Ovary (tissue), 9 donors: ENCODE results near the gene ARHGEF10L. TPM values are rescaled to one million over a fixed set of nuclear protein-coding genes. Genes with fewer than 3 reads are reported as not detected.

Experiments
- DNase-seq, 5 donors: peaks; one replicate each; pipeline ENCODE4 v3.0.0-alpha.2; 2019 to 2020
- H3K27ac ChIP-seq, 2 donors: fragments of 200-600 bp; one replicate each; pipeline versions ENCODE4 v1.5.1 to v1.8.0; 2019 to 2022
- H3K27me3 ChIP-seq: fragments of 200-600 bp; one replicate; pipeline ENCODE4 v1.8.0; 2022
- H3K36me3 ChIP-seq: fragments of 200-600 bp; sonication (generic); one replicate; pipeline ENCODE4 v1.5.1; 2019
- H3K4me1 ChIP-seq: one replicate; pipeline ENCODE4 v1.8.1; 2013; ENCODE audit warnings: mild to moderate bottlenecking, moderate library complexity; ENCODE audit not compliant: insufficient read depth
- H3K4me3 ChIP-seq: fragments of 200-600 bp; sonication (generic); one replicate; pipeline ENCODE4 v1.5.1; 2017
- H3K9me3 ChIP-seq, 2 donors: fragments of 200-600 bp in 1 of 2; sonication (generic) in 1 of 2; one replicate each; pipeline versions ENCODE4 v1.5.1 to v1.8.1; 2013 to 2019; ENCODE audit warnings: mild to moderate bottlenecking in 1 of 2, moderate library complexity in 1 of 2
- CTCF ChIP-seq, 3 donors: fragments of 450-650 bp in 2 of 3; fragments of 200-600 bp in 1 of 3; IDR thresholded peaks; one replicate each; pipeline versions ENCODE4 v1.5.1 to v1.8.0; 2016 to 2022; ENCODE audit warnings: antibody characterized with exemption in 3 of 3, mild to moderate bottlenecking in 1 of 3
- EP300 ChIP-seq: sonication (generic); formaldehyde crosslinking; IDR thresholded peaks from one replicate; pipeline ENCODE4 v1.6.1; 2017; ENCODE audit warnings: antibody characterized with exemption
- POLR2A ChIP-seq: fragments of 450-650 bp; IDR thresholded peaks from one replicate; pipeline ENCODE4 v1.6.1; 2017; ENCODE audit warnings: antibody characterized with exemption, mild to moderate bottlenecking, moderate library complexity
- WGBS, 3 donors: extraction: QIAGEN DNeasy Blood & Tissue Kit in 1 of 3; methylation state at CpG; one replicate each; pipeline versions ENCODE4 v1.1.5 to v1.1.7; 2013 to 2017; 5-methylcytosine and 5-hydroxymethylcytosine counted together
- intact Hi-C, 4 donors: fragments of 100-400 bp; cut with DNase I; formaldehyde crosslinking; loops; one replicate each; pipeline versions ENCODE4 v1.11.0 to v1.15.1; 2022 to 2023
- polyA plus RNA-seq, 2 donors: library from polyadenylated mRNA; stranded (reverse); fragments of 200-250 nt in 1 of 2; fragments of 350-450 nt in 1 of 2; fragmentation: Illumina TruSeq in 1 of 2; extraction: RNeasy Lipid Tissue Mini Kit (QIAGEN cat#74804) in 1 of 2; gene quantifications; one replicate each; pipeline ENCODE4 v1.2.3, GENCODE V29; 2013 to 2014
- total RNA-seq, 7 donors: library from RNA; depleted of rRNA in 2 of 7; stranded (reverse); fragments of >200 nt in 2 of 7; fragmentation: NEBNext Ultra II Directional in 3 of 7; extraction: Animal tissue kit (Norgen Biotek cat#: 25700) in 3 of 7; gene quantifications; one replicate each; pipeline versions ENCODE4 v1.1.0 to v1.2.4, GENCODE V29; 2016 to 2023
- donor health status: DM: no; HTN: no; CAD: no; lungs with moderate emphysema.
- donor health status: DM: no; HTN: no; CAD: no.
- donor health status: Bipolar disorder and iron deficiency.
- donor health status: DM: yes; HTN: yes; CAD: no.
- donor health status: DM: no; HTN: no; CAD: no.
- donor health status: DM: yes; HTN: yes; CAD: no.

ARHGEF10L gene
- total and polyA plus RNA-seq, 9 donors = 3.6 to 23.0 (median 18.3) TPM

GRCh38 chr1:17725811-17726582, 186.5 kb downstream of the ARHGEF10L start:
- 64 to 74% (median 67%) methylated on average over 7 of the region's 7 CpGs for WGBS, 3 donors

GRCh38 chr1:17728123-17728712, 188.7 kb downstream of the ARHGEF10L start:
- DNase-seq = no peak
- TF ChIP-seq EP300 = no peak
- no peaks in the 10 kb centered on the region for H3K36me3 ChIP-seq
- no peaks in the 10 kb centered on the region for H3K9me3 ChIP-seq
- no peak overlapping the region for H3K27ac ChIP-seq
- no peaks in the 10 kb centered on the region for H3K27me3 ChIP-seq
- intact Hi-C loops = no loop called here
- no peak overlapping the region for H3K4me3 ChIP-seq
- no peaks in the 10 kb centered on the region for H3K4me1 ChIP-seq
- WGBS, 3 donors = 79 to 80% (median 80%) methylated on average over 6 of the region's 6 CpGs

More at GRCh38 chr1:17725811-17726582, 186.5 kb downstream of the ARHGEF10L start:
- no peak overlapping the region for H3K27ac ChIP-seq
- intact Hi-C loops = no loop called here
- no peaks in the 10 kb centered on the region for H3K27me3 ChIP-seq
- TF ChIP-seq CTCF (IDR thresholded peaks at IDR 0.05) (no peak), POLR2A (no peak), EP300 (no peak)
- H3K36me3 ChIP-seq = no peaks in the 10 kb centered on the region
- H3K9me3 ChIP-seq = no peaks in the 10 kb centered on the region
- no peaks in the 10 kb centered on the region for H3K4me1 ChIP-seq
- no peak for DNase-seq
- H3K4me3 ChIP-seq = no peak overlapping the region

- intact Hi-C loops = no loop called here
- 58 to 70% (median 59%) methylated on average over 12 of the region's 12 CpGs for WGBS, 3 donors
- Histone ChIP-seq H3K36me3 (no peaks in the 10 kb centered on the region), H3K27me3 (no peaks in the 10 kb centered on the region), H3K4me3 (no peak overlapping the region), H3K4me1 (no peaks in the 10 kb centered on the region), H3K9me3 (no peaks in the 10 kb centered on the region), H3K27ac (no peak overlapping the region)
- DNase-seq = no peak
- TF ChIP-seq CTCF (IDR thresholded peaks at IDR 0.05) (no peak), POLR2A (no peak), EP300 (no peak)
These were observed 189.8 kb downstream of the ARHGEF10L start for GRCh38 chr1:17729248-17729647.

- H3K4me3 ChIP-seq = no peak overlapping the region
- intact Hi-C loops = no loop called here
- H3K9me3 ChIP-seq = no peaks in the 10 kb centered on the region
- WGBS, 3 donors = 45 to 60% (median 45%) methylated on average over 10 of the region's 10 CpGs
- H3K27me3 ChIP-seq = no peaks in the 10 kb centered on the region
- TF ChIP-seq CTCF (IDR thresholded peaks at IDR 0.05) (no peak), EP300 (no peak), POLR2A (no peak)
- no peaks in the 10 kb centered on the region for H3K36me3 ChIP-seq
- no peaks in the 10 kb centered on the region for H3K4me1 ChIP-seq
- no peak for DNase-seq
- no peak overlapping the region for H3K27ac ChIP-seq
These were observed 190.4 kb downstream of the ARHGEF10L start for GRCh38 chr1:17729909-17730308.

- WGBS, 3 donors = 57 to 62% (median 59%) methylated on average over 5 of the region's 5 CpGs
These were observed 192.0 kb downstream of the ARHGEF10L start for GRCh38 chr1:17731460-17731859.

More at GRCh38 chr1:17731460-17731859, 192.0 kb downstream of the ARHGEF10L start:
- Histone ChIP-seq H3K9me3 (no peaks in the 10 kb centered on the region), H3K27ac (no peak overlapping the region), H3K4me1 (no peaks in the 10 kb centered on the region), H3K4me3 (no peak overlapping the region), H3K27me3 (no peaks in the 10 kb centered on the region), H3K36me3 (no peaks in the 10 kb centered on the region)
- no peak for DNase-seq
- intact Hi-C loops = no loop called here
- TF ChIP-seq POLR2A (no peak), CTCF (IDR thresholded peaks at IDR 0.05) (no peak), EP300 (no peak)
